GM21367 (cell line): ENCODE measurements around the gene C11orf65.
"Not testable (repeated sequence)": the region's sequence is repeated elsewhere in the genome, so short reads cannot be mapped to it uniquely, and the experiment has no call there.

Experiments
- ATAC-seq: cut with Tn5 transposase; IDR thresholded peaks from one replicate; pipeline ENCODE4 v1.9.1; 2021; ENCODE audit not compliant: unreplicated experiment

C11orf65 gene

DNA sequence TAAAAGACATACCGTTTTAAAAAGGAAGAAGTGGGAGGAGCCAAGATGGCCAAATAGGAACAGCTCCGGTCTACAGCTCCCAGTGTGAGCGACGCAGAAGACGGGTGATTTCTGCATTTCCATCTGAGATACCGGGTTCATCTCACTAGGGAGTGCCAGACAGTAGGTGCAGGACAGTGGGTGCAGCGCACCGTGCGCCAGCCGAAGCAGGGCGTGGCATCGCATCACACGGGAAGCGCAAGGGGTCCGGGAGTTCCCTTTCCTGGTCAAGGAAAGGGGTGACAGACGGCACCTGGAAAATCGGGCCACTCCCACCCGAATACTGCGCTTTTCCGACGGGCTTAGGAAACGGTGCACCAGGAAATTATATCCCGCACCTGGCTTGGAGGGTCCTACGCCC, 93.8 kb downstream of the C11orf65 start:
- ATAC-seq, result not testable (repeated sequence)

GRCh38 chr11:108370990-108371389, 96.3 kb downstream of the C11orf65 start:
- no peak for ATAC-seq

DNA sequence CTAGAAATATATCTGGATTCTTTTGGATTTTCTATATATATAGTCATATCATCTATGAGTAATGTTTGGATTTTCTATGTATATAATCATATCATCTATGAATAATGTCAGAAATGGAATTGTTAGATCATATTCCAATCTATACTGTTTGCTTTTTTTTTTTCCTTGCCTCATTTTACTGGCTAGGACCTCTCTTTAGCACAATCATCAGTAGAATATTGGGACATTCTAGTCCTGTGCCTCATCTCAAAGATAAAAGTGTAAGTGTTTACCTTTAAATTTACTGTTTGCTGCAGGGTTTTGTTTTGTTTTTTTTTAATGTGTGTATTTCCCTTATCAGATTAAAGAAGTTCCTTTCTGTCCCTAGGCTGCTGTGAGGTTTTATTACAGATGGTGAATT, 97.0 kb downstream of the C11orf65 start:
- ATAC-seq, result no peak

DNA sequence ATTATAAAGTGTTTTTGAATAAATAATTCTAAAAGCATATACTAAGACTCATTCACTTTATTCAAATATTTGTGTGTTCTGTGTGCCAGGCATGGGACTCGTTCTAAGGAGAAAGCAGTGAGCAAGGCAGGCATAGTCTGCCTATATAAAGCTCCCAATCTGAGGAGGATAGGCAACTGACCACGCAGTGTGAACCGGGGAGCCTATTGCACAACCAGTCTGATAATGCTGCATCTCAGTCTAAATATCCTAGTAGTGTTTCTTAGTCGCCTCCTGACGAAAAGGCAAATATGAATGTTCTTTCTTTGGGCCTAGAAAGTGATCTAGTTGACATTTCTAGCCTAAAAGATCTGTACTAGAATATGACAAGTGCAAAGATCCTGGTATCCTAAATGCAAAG, 98.3 kb downstream of the C11orf65 start:
- ATAC-seq, result no peak

- no peak for ATAC-seq
These were observed 99.2 kb downstream of the C11orf65 start for GRCh38 chr11:108368134-108368533.

- no peak for ATAC-seq
These were observed 103.2 kb downstream of the C11orf65 start for GRCh38 chr11:108364159-108364558.

- no peak for ATAC-seq
These were observed 115.9 kb downstream of the C11orf65 start for GRCh38 chr11:108351468-108351867.

GRCh38 chr11:108346451-108346850, 120.9 kb downstream of the C11orf65 start:
- ATAC-seq, result no peak

DNA sequence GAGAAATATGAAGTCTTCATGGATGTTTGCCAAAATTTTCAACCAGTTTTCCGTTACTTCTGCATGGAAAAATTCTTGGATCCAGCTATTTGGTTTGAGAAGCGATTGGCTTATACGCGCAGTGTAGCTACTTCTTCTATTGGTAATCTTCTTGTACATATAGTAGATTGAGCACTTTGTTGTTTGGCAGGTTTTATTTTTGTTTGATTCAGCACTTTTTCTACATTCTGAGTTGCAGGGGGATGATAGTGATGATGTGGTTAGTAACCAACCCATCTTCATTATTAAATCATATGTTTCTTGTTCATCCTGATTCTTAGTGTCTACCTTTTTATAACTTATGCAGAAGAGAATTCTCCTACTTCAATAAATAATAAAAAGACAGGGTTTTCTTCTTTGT, 121.6 kb downstream of the C11orf65 start:
- no peak for ATAC-seq

DNA sequence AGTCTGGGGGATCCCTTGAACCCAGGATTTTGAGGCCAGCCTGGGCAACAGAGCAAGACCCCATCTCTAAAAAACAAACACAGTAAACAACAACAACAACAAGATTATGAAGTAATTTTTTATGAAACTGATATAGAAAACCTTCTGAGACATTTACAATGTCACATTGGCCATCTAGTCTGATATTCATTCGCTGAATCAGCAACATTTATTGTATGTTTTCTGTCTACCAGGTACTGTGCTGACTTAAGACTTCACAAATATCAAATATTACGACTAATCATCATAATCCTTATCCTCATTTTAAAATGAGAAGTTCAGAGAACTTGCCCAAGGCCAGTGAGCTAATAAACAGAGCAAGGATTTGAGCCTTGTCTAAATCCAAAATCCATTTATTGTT, 123.6 kb downstream of the C11orf65 start:
- ATAC-seq, result no peak

- no peak for ATAC-seq
These were observed 125.7 kb downstream of the C11orf65 start for GRCh38 chr11:108341654-108342053.

- ATAC-seq, result no peak
These were observed 126.4 kb downstream of the C11orf65 start for GRCh38 chr11:108340973-108341372.

- no peak for ATAC-seq
These were observed 128.6 kb downstream of the C11orf65 start for GRCh38 chr11:108338750-108339149.

DNA sequence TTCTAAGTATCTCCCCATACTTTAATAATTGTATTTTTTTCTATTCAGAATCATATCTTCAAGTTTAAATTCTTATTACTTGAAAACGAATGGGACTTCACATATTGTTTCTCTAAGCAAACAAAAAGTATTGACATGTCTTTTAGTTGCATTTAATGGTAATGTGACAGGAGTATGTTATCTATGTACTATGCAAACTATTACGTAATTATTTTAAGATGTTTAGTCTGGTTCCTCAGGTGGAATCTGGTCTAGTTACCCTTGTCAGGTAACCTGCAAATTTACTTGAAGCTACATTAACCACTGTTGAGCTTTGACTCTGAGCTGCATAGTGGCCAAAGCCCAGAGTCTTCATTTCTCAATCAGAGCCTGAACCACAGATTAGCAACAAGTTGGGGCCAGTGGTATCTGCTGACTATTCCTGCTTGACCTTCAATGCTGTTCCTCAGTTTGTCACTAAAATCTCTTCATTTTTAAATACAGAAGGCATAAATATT, 133.9 kb downstream of the C11orf65 start:
- ATAC-seq, result no peak
